GM06990 (cell line): ENCODE measurements around the gene BCAS3.
A peak's percentile ranks its signal among the peaks of the same experiment; 100 is the strongest.

ENCODE experiments used
- DNase-seq: peaks from one replicate; pipeline ENCODE4 v3.0.0-alpha.2; 2011; ENCODE audit not compliant: insufficient read length; ENCODE audit errors: extremely low read depth
- H3K27me3 ChIP-seq: replicated peaks from 2 replicates; pipeline ENCODE4 v1.6.0; 2011; ENCODE audit warnings: low read length; ENCODE audit not compliant: control insufficient read depth, insufficient read depth
- H3K36me3 ChIP-seq: 2 replicates; pipeline ENCODE4 v1.5.1; 2011; ENCODE audit warnings: low read length; ENCODE audit not compliant: control insufficient read depth, insufficient read depth
- H3K4me3 ChIP-seq: replicated peaks from 2 replicates; pipeline ENCODE4 v1.5.1; 2011; ENCODE audit warnings: low read depth, mild to moderate bottlenecking, control low read depth, low read length
- CTCF ChIP-seq: IDR thresholded peaks from 2 replicates; pipeline ENCODE4 v1.5.1; 2011; ENCODE audit warnings: low read length, control low read depth, mild to moderate bottlenecking, inconsistent platforms; ENCODE audit not compliant: insufficient read depth, poor library complexity, severe bottlenecking

The BCAS3 gene

GRCh38 chr17:61412860-61413660, 735.4 kb downstream of the BCAS3 start:
- H3K4me3 ChIP-seq = peak overlapping the region; percentile 58
- no peaks in the 10 kb centered on the region for H3K36me3 ChIP-seq
- TF ChIP-seq CTCF = no peak
- DNase-seq = no peak
- peaks cover 8% of the 10 kb centered on the region for H3K27me3 ChIP-seq

GRCh38 chr17:61413661-61414126, 736.0 kb downstream of the BCAS3 start:
- no peaks in the 10 kb centered on the region for H3K36me3 ChIP-seq
- peaks cover 8% of the 10 kb centered on the region for H3K27me3 ChIP-seq
- H3K4me3 ChIP-seq = no peak overlapping the region
- TF ChIP-seq CTCF = no peak
- no peak for DNase-seq

GRCh38 chr17:61414141-61414935, 736.7 kb downstream of the BCAS3 start:
- TF ChIP-seq CTCF = no peak
- Histone ChIP-seq H3K36me3 (no peaks in the 10 kb centered on the region), H3K4me3 (no peak overlapping the region), H3K27me3 (peaks cover 6% of the 10 kb centered on the region)
- DNase-seq = no peak

- Histone ChIP-seq H3K36me3 (no peaks in the 10 kb centered on the region), H3K4me3 (no peak overlapping the region), H3K27me3 (peaks cover 6% of the 10 kb centered on the region)
- DNase-seq = no peak
- TF ChIP-seq CTCF = no peak
Measured at GRCh38 chr17:61414936-61415251, 737.2 kb downstream of the BCAS3 start.

GRCh38 chr17:61415374-61416210, 737.9 kb downstream of the BCAS3 start:
- Histone ChIP-seq H3K4me3 (no peak overlapping the region), H3K27me3 (peaks cover 3% of the 10 kb centered on the region), H3K36me3 (no peaks in the 10 kb centered on the region)
- no peak for TF ChIP-seq CTCF
- DNase-seq = no peak
